Measurements from ENCODE around the gene CFAP251.

DNA sequence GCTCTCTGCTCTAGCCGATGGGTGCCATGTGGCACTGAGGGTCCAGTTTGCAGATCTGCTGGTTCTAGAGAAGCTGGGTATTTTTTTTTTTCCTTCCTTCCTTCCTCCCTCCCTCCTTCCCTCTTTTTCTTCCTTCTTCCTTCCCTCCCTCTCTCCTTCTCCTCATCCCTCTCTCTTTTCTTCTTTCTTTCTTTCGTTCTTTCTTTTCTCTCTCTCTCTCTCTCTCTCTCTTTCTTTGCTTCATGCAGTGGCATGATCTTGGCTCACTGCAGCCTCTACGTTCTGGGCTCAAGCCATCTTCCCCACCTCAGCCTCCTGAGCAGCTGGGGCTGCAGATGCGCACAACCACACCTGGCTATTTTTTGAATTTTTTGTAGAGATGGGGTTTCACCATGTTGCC lies 100.5 kb downstream of the CFAP251 start:
- TF ChIP-seq, protein P1, sequence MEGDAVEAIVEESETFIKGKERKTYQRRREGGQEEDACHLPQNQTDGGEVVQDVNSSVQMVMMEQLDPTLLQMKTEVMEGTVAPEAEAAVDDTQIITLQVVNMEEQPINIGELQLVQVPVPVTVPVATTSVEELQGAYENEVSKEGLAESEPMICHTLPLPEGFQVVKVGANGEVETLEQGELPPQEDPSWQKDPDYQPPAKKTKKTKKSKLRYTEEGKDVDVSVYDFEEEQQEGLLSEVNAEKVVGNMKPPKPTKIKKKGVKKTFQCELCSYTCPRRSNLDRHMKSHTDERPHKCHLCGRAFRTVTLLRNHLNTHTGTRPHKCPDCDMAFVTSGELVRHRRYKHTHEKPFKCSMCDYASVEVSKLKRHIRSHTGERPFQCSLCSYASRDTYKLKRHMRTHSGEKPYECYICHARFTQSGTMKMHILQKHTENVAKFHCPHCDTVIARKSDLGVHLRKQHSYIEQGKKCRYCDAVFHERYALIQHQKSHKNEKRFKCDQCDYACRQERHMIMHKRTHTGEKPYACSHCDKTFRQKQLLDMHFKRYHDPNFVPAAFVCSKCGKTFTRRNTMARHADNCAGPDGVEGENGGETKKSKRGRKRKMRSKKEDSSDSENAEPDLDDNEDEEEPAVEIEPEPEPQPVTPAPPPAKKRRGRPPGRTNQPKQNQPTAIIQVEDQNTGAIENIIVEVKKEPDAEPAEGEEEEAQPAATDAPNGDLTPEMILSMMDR (IDR thresholded peaks at IDR 0.05) = no peak
- TF ChIP-seq EP300 (IDR thresholded peaks at IDR 0.05; ENCODE audit: low read depth) (no peak), POLR2A (IDR thresholded peaks at IDR 0.05) (no peak)

All from transverse colon (tissue), 3 donors.